Sigmoid colon (tissue), 4 donors: ENCODE results near the gene PTPRD.

ENCODE experiments used
- EP300 ChIP-seq, 4 donors: sonication (generic); formaldehyde crosslinking; IDR thresholded peaks; one replicate each; pipeline ENCODE4 v1.6.1; 2017; ENCODE audit warnings: antibody characterized with exemption in 4 of 4
- POLR2A ChIP-seq, 2 donors: fragments of 450-650 bp; IDR thresholded peaks; one replicate each; pipeline ENCODE4 v1.6.1; 2016; ENCODE audit warnings: antibody characterized with exemption in 2 of 2, mild to moderate bottlenecking in 2 of 2, moderate library complexity in 2 of 2
- POLR2AphosphoS5 ChIP-seq, 4 donors: sonication (generic); formaldehyde crosslinking; IDR thresholded peaks; one replicate each; pipeline ENCODE4 v1.6.1; 2017; ENCODE audit warnings: antibody characterized with exemption in 4 of 4
- TF ChIP-seq, protein P1 (sequence below), 4 experiments: fragments of 450-650 bp in 3 of 4; fragments of 200-600 bp in 1 of 4; IDR thresholded peaks; one replicate each; pipeline ENCODE4 v1.5.1; 2016 to 2019; ENCODE audit warnings: antibody characterized with exemption in 4 of 4, mild to moderate bottlenecking in 3 of 4, moderate library complexity in 2 of 4

DNA sequence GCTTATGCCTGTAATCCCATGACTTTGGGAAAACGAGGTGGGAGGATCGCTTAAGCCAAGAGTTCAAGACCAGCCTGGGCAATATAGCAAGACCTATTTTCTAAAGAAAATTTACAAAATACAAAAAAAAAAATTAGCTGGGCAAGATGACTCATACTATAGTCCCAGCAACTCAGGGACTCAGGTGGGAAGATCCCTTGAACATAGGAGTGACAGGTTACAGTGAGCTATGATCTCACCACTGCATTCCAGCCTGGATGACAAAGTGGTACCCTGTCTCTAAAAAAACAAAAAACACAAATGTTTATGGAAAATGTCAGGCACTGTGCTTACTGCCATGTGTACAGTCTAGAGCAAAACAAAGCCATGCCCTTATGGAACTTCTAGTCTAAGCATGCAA is 1989.9 kb downstream of the PTPRD start:
- TF ChIP-seq, protein P1, sequence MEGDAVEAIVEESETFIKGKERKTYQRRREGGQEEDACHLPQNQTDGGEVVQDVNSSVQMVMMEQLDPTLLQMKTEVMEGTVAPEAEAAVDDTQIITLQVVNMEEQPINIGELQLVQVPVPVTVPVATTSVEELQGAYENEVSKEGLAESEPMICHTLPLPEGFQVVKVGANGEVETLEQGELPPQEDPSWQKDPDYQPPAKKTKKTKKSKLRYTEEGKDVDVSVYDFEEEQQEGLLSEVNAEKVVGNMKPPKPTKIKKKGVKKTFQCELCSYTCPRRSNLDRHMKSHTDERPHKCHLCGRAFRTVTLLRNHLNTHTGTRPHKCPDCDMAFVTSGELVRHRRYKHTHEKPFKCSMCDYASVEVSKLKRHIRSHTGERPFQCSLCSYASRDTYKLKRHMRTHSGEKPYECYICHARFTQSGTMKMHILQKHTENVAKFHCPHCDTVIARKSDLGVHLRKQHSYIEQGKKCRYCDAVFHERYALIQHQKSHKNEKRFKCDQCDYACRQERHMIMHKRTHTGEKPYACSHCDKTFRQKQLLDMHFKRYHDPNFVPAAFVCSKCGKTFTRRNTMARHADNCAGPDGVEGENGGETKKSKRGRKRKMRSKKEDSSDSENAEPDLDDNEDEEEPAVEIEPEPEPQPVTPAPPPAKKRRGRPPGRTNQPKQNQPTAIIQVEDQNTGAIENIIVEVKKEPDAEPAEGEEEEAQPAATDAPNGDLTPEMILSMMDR (IDR thresholded peaks at IDR 0.05), result no peak
- TF ChIP-seq POLR2A (IDR thresholded peaks at IDR 0.05), result no peak
- TF ChIP-seq POLR2AphosphoS5 (IDR thresholded peaks at IDR 0.05), result no peak
- TF ChIP-seq EP300 (IDR thresholded peaks at IDR 0.05), result no peak
